ENCODE measurements around the gene AKT3. TPM values are rescaled to one million over a fixed set of nuclear protein-coding genes. Genes with fewer than 3 reads are reported as not detected.

The AKT3 gene
- polyA plus RNA-seq, 3 donors from 2014 or later = 2.5 to 7.3 (median 5.2) TPM

Other genes with a start within 250 kb of the AKT3 start
- gene ZBTB18, start 201.0 kb upstream of the AKT3 start, polyA plus RNA-seq = under 1 TPM; 0.25 to 0.99 (median 0.72) TPM